ENCODE data around the gene OR8B8.
"Not testable (repeated sequence)": the region's sequence is repeated elsewhere in the genome, so short reads cannot be mapped to it uniquely, and the experiment has no call there.

Gene OR8B8

DNA sequence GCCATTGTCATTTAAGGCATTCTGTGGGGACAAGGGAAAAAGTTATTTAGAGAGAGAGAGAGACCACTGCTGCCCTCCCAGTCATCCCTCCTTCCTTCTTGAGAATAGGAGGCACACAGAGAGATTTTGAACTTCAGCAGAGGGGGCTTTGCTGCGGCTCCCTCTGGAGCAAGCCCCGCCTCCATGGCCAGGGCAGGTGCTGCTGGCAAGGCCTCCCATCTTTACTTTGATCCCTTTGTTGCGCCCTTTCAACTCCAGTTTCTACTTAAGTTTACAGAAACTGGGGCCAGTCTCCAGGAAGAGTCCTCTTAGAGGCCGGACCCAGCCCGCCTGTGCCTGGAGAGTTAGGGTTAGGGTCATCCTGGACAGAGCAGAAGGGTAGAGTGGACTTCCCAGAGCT lies 4.4 kb downstream of the OR8B8 start:
- DNase-seq = no peak

DNA sequence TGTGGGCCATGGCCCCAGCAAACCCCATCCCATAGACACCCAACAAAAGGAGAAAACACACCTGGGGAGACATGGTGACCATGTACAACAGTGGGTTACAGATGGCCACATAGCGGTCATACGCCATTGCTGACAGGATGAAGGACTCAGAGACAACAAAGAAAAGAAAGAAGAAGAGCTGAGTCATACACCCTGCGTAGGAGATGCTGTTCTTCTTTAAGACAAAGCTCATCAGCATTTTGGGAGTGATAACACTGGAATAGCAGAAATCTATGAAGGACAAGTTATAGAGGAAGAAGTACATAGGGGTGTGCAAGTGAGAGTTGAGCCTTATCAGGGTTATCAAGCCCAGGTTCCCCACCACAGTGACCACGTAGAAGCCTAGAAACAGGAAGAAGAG lies 4.9 kb downstream of the OR8B8 start:
- DNase-seq = no peak

DNA sequence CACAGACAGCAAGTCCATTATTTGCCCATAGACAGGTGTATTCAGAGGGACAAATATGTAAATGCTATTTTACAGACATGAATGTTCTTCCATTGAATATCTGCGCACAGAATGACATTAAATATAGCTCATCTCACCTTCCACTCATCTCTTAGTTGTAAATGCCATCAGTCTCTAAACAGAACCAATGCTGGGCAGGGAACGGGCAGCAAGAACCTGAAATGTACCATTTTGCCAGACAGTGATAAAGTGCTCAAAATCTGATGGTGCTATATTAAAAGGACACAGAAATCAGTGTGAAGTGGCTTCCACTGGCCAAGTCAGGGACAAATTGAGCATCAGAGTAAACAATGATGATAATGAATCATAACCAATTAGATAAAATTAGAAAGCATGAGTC lies 10.8 kb downstream of the OR8B8 start:
- DNase-seq = no peak

DNA sequence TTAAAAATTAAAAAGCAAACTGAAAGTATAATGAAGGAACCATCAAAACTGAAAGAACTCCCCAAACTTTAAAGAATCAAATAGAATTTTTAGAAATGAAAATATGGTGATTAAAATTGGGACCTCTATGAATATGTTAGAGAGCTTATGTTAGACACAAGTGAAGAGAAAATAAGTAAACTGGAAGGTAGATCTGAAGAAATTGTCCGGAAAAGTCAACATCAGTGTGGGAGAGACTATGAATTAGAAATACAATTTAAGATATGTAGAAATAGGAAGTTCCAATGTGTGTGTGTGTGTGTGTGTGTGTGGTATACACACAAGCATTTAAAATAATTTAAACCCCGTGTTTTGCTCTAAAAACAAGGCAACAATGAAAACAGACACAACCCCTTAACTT lies 15.9 kb downstream of the OR8B8 start:
- no peak for DNase-seq

DNA sequence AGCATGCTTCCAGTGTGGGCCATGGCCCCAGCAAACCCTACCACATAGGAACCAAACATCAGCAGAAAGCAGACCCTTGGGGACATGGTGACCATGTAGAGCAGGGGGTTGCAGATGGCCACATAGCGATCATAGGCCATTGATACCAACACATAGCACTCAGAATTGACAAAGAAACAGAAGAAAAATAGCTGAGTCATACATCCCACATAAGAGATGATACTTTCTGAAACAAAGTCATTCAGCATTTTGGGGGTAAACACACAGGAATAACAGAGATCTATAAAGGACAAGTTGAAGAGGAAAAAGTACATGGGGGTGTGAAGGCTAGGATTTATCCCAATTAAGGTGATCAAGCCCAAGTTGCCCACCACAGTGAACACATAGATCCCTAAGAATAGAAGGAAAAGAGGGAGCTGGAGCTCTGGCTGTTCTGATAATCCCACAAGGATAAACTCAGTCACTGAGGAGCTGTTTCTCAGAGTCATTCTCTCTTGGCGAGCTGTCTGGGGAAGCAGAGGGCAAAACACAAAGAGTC lies 21.0 kb downstream of the OR8B8 start, which contains the start of gene OR8B4:
Gene OR8B4, minus strand, starts transcription at position 488 of the 538 bp plus-strand sequence. Its CDS starts 0 bp downstream, at position 488.
- DNase-seq = no peak

DNA sequence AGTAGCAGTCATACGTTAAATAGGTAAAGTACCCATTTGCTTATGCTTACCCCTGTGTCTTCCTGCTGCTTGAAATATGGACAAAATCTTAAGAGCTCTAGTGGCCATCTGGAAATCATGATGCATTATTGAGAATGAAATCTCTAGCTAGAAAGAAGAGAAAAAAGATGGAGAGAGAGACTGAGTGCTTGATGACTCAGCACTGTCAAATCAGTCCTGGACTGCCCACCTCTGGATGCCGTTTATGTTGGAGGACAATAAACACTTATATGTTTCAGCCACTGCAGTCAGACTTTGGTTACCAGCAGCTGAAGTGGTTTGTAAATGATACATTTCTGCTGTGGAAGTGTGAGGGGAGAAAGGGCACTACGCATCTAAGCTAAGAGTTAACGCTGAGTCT lies 24.5 kb downstream of the OR8B8 start:
- no peak for DNase-seq

DNA sequence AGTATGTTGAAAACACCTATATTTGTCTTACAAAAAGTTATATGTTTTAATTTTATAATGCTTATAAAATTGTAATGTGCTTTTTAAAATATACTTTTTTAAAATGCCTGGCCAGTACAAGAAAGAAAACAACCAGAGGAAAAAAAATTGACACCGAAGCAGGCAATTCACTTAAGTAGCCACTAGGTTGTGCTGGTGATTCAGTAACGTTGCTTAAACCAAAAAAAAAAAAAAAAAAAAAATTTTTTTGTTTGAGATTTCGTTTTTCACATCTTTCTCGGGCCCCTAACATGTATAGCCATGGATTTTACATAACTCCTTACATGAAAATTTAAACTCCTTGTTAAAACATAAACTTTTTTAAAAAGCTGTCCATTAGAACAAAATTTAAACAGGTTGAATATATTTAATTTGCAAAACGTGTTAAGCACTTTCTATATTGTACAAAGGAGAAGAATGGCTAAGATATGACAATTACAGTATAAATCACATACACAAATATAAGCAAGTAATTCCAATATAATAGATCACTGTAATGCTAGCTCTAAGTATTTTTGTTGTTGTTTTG lies 30.1 kb downstream of the OR8B8 start:
- DNase-seq = no peak

DNA sequence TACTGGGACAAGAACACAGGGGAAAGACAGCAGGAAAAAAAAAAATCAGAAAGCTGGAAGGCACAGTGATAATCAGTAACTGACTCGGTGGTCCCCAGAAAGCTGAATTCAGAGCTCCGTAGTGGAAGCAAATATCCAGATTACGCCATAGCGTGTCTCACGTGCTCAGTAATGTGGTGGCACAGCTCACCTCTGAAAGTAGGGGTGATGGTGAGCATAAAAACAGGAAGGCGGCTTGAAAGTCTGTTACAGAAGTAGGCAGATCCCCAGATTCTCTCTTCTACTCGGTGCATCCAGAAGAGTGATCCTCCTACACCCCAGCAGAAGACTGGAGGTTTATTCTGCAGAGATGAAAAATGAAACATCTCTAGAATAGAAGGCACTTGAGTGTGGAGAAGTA lies 35.6 kb downstream of the OR8B8 start:
- no peak for DNase-seq

DNA sequence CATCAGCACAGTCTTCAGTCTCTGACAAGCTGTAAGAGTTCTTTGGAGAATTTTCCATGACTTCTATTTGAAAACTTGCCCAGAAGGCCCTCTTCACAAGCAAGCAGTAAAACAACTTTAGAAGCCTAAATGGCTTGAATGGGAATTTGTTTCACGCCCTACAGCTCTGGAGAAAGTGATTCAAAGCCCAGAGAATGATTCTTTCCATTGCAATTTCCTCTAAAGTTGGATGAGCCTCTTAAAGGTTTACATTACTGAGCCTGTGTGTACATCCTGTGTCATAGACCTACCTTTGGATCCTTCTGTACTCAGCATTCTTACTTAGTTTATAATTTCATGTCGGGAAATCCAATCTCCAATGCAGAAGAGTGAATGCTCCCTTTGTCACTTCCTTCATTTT lies 39.9 kb downstream of the OR8B8 start:
- no peak for DNase-seq

DNA sequence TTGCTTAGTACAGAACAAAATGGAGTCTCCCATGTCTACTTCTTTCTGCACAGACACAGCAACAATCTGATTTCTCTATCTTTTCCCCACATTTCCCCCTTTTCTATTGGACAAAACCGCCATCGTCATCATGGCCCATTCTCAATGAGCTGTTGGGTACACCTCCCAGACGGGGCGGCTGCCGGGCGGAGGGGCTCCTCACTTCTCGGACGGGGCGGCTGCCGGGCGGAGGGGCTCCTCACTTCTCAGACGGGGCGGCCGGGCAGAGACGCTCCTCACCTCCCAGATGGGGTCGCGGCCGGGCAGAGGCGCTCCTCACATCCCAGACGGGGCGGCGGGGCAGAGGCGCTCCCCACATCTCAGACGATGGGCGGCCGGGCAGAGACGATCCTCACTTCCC lies 42.3 kb downstream of the OR8B8 start:
- DNase-seq = not testable (repeated sequence)

DNA sequence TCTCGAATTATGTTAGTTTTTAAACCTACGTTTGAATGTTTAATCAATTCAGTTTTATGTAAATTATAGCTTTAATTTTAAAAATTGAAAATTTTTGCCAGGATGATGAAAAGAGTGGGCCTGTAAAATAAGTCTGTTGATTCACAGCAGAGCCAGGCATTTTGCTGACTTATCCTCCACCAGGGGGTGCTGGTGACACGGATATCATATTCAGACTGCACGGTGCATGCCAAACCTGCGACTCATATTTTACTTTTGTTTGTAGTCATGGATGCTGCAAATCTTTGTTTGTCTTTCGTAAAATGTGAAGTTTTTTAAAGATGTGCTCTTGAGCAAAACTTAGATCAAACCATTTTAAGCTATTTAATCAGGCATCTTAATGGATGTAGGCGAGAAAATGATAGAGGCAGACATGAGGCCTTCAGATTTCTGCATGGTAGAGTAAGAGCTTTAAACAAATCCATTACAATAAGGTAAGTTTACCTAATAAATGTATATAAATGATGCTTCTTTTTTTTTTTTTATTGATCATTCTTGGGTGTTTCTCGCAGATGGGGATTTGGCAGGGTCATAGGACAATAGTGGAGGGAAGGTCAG lies 43.1 kb downstream of the OR8B8 start:
- DNase-seq = no peak

DNA sequence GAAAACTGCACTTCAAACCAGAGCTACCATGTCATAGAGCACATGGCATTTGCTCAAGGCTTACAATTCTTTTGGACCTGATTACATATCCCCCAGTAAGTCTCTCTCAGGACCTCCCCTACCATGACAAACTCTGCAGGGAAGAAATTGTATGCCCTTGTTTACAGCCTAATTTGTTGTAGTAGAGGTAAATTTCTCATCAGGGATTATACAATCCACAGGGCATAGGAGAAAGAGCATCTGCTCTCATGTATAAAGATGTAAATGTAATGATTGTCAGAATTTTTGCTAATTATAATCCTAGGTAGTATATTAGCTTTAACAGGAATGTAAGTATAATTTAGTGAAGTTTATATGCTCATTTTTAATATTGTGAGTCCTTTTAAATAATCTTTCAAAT lies 46.6 kb downstream of the OR8B8 start, which contains the start of gene OR8B3:
Gene OR8B3, minus strand, starts transcription at position 101 of the 400 bp plus-strand sequence. CDS start 1,673 bp downstream, outside the sequence.
- DNase-seq = no peak

DNA sequence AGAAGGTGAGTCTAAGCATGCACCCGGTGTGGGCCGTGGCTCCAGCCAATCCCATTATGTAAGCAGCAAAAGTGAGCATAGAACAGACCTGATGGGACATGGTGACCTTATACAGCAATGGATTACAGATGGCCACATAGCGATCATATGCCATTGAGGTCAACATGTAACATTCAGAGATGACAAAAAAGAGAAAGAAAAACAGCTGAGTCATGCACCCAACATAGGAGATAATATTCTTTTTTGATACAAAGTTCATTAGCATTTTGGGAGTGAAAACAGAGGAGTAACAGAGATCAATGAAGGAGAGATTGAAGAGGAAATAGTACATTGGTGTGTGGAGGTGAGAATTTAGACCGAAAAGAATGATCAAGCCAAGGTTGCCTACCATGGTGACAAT lies 48.6 kb downstream of the OR8B8 start:
- DNase-seq = not testable (repeated sequence)

DNA sequence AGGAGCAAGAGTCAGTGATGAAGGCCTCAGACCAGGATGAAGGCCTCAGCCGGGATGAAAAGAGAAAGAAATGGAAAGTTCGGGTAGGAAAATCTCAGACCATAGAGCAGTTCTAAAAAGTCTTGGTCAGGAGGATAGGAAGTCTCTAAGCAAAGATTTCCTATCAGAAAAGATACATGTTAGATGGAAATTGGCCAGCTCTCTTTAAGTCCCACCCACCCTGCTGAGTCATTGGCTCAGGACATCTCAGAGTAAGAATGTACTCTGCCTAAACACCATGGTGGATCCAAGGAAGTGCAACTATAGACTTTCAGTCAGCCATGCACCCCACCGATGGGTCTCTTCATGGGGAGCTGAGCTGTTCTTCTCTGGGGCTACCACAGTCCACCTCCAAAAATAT lies 51.1 kb downstream of the OR8B8 start:
- no peak for DNase-seq
